Heart left ventricle (tissue), 13 donors: ENCODE results near the gene CCDC71.

Experiments
- CTCF ChIP-seq, 12 donors: fragments of 200-600 bp; sonication (generic) in 4 of 12; IDR thresholded peaks; one replicate each; pipeline versions ENCODE4 v1.5.0 to v1.8.0; 2018 to 2022; ENCODE audit warnings: antibody characterized with exemption in 12 of 12, mild to moderate bottlenecking in 5 of 12
- POLR2A ChIP-seq, 2 donors: fragments of 450-650 bp; IDR thresholded peaks; one replicate each; pipeline ENCODE4 v1.6.1; 2017; ENCODE audit warnings: antibody characterized with exemption in 2 of 2, mild to moderate bottlenecking in 2 of 2, moderate library complexity in 2 of 2
- donor health status: ischemic (EF 13 %, LVEDD 7.1; RV severe dilation, severe dysfunction).
- donor health status: DM: no; HTN: yes; CAD: no.
- donor health status: DM: no; HTN: no; CAD: no.
- donor health status: ischemic (EF 25% LVEDD 6.9; RV normal size, moderate dysfunction).
- donor health status: ischemic (EF 25% LVEDD 5.7; RV mildly dilated, moderate dysfunction).
- donor health status: ischemic (EF 35%, LVEDD 5.7; RV mildly dilated, moderate dysfunction).
- donor health status: nonischemic (EF 11% LVEDD 7.7; RV severe dilation, severe dysfunction).
- donor health status: DM: yes; HTN: yes; CAD: no.
- donor health status: PGD.
- donor health status: ischemic (EF 29% LVEDD 5.4; RV normal size, mild dysfunction).
- donor health status: nonischemic (EF 23%, LVEDD 6.1; RV moderate dilation, normal function).

- TF ChIP-seq POLR2A (IDR thresholded peaks at IDR 0.05) = no peak
- no peak for TF ChIP-seq CTCF (IDR thresholded peaks at IDR 0.05)
Measured at GRCh38 chr3:49172551-49173041, 6.5 kb upstream of the CCDC71 start.
